GM11168 (cell line): ENCODE measurements around the gene TMEM51.

Source experiments
- in situ Hi-C: fragments of 300-500 bp; cut with MboI; formaldehyde crosslinking; loops from one replicate; pipeline ENCODE4 v1.12.0; 2022; ENCODE audit warnings: low sequenced_read_pairs; ENCODE audit not compliant: unreplicated experiment

TMEM51 gene

DNA sequence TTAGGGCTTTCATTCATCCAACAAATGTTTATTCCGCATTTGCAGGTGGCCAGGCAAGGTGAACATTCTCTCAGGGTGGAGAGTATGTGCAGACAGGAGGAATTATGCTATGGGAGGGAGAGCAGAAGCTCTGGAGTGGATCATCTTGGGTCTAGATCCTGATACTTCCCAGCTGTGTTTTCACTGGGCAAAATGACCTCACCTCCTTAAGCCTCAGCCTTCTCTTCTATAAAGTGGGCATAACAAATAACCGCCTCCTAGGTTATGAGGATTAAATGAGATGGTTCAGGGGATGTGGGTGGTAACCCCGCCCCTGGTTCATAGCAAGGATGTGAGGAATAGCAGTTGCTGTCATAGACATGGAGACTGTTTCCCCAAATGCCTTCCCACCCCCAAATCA lies 1.7 kb upstream of the TMEM51 start:
- in situ Hi-C loops, result loop anchor here (10.0 kb wide), 1 partner anchor 103 kb away; no protein-coding TSS in a partner anchor

DNA sequence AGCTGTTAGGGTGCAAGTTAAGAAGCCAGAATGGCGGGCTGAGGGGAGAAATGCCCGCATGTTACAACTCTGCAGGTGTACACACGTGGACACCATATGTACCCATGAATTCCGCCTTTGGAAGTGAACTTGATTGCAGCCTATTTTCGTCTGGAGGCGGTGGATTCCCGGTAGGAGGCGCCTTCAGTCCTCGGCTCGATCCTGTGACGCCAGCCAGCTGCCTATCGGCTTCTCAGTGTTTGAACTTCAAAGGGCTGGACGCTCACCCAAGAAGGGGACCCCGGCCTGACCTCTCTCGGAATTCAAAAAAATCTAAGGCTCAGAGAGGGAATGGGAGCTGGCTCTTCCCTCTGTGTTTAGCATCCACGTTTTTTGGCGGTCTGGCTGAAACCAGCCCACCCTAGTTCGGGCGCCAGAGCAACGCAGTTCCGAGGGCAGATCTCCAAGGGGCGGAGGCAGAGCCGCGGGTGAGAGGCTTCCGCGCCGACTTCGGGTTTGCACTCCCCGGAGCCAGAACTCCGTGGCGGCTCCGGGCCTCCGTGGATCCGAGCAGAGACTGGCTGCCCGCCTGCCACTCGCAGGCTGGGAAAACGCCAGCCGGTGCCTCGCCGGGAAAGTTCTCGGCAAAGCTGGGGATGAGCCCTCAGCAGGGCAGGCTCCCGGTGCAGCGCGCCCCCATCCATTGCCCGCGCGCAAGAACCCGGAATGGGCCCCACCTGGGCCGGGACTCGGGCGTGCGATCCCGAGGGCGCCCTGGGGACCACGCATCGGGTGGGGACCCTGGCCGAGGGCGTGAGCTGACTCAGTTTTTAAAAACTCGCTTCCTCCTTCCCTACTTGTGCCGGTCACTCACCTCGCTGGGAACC lies 996 bp upstream of the TMEM51 start:
- in situ Hi-C loops, result loop anchor here (10.0 kb wide), 1 partner anchor 102 kb away; no protein-coding TSS in a partner anchor

DNA sequence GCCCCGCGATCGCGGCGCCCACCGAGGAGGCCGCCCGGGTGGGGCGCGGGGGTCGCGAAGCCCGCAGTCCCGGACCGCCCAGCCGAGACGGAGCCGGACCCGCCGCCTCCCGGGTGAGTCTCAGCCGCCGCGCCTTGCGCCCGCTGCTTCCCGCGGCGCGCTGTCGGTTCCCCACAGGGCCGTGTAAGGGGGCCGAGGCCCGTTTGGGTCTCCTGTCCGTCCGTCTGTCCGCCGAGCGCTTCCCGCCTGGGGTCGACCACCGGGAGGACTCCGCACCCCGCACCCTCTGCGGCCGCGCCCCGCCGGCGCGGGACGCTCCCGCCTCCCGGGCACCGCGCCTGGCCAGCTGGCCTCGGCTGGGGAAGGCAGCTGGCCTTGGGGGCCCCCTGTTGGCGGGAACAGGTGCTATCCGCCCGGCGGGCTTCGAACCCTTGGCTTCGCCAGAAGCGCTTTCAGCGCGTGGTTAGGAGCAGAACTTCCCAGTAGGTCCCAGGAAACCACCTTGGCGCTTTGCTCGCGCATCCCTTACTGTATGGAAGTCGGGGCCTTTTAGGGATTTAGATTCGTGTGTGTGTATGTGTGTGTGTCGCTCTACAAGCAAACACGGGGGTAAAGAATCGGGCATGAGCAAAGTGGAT lies 414 bp downstream of the TMEM51 start:
- in situ Hi-C loops, result loop anchor here (10.0 kb wide), 1 partner anchor 101 kb away; no protein-coding TSS in a partner anchor

DNA sequence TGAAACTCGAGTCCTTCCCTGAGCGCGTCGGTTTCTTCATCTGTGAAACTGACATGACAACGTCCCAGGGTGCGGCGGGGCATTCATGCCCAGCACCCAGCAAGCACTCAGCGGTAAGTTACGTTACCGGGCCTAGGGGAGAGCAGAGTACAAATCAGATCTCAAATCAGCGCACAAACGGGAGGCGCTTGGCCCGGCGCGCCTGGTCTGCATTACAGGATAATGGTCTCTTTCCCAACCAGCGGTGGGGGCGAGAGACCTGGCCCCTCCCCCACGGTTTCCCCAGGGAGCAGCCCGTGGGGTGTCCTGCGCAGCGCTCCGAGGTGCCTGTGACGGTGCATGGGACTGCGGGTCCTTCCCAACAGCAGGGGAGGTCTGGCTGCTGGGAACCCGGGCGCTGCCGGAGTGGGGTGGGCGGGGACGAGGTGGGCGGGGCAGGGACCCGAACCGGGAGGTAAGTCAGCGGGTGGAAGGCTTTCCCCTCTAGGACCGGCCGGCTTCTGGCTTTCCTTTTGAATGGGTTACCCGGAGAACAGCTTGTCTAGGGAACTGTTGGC lies 1.0 kb downstream of the TMEM51 start:
- in situ Hi-C loops, result loop anchor here (10.0 kb wide), 1 partner anchor 100 kb away; no protein-coding TSS in a partner anchor

DNA sequence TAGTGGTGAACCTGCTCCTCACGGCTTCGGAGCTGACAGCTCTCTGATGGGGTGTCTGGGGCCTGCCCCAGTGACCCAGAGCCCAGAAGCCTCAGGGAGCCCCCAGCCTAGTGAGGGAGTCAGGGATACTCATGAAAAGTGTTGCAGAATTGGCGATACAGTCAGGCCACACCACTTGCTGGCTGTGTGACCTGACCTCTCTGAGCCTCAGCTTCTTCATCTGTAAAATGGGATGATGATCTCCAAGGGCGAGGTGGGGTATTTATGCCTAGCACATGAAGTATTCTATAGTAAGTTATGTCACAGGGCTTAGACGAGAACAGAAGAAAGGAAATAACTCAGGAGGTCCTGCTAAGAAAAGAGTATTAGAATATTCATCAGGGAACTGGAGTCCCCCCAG lies 1.6 kb downstream of the TMEM51 start:
- in situ Hi-C loops, result loop anchor here (10.0 kb wide), 1 partner anchor 100 kb away; no protein-coding TSS in a partner anchor

DNA sequence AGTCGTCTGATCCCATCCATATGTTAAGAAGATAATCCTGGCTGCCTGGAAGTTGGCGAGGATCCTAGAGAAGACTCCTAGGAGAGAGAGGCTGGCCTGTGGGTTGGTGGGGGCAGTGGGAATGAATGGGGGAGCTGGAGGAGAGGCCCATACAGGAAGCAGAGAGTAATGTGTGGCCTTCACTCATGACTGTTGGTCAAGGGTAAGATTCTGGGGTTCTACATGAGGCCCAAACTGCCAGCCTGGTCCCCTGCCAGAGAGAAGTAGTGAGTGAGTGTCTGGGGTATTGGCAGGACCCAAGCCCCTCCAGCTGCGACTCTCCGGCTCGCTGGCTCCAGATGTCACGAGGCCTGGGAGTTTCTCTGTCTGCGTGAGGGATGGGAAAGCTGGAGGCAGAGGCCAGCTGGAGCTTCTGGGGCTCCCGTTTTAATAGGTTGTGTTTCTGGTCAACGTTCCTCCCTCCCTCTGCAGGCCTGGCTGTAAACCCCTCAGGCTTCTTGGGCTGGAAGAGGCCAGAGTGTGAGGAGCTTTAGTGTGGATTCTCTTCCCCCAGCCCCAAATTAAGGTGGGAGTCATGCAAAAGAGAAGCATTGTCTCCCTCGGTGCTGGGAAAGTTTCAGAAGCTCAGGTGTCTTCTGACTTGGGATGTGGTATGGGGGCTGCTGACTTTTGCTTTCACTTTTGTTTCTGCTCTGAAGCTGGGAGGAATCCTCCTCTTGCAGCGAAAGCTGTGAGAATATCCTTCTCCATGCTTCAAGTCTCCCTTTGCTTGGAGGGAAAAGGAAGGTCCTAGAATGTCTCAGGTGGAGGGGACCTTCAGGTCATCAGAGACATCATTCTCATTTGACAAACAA lies 2.6 kb downstream of the TMEM51 start:
- in situ Hi-C loops, result loop anchor here (10.0 kb wide), 1 partner anchor 99 kb away; no protein-coding TSS in a partner anchor

DNA sequence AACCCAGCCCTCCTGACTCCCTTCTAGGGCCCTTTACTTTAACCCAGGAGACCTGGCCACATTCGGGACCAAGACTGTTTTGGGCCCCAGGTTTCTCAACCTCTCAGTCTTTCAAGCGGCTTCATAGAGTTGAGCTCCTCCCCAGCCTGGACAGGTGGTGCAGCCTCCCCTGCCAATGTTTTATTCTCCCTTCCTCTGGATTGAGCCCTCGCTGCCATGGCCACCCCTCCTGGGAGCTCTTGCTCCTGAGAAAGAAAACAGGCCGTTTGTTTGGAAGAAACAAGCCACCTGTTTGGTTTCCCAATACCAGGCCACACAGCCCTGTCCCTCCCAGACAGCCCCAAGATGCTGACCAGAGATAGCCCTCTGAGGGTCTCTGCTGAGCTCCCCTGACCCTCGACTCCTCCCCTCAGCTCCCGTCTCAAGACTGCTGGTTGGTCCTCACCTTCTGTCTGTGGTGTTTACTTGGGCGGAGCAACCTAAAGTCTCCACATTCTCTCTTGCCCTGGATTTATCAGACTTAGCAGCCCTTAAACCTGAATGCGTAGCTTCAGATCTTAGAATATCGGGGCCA lies 3.3 kb downstream of the TMEM51 start:
- in situ Hi-C loops, result loop anchor here (10.0 kb wide), 1 partner anchor 98 kb away; no protein-coding TSS in a partner anchor

DNA sequence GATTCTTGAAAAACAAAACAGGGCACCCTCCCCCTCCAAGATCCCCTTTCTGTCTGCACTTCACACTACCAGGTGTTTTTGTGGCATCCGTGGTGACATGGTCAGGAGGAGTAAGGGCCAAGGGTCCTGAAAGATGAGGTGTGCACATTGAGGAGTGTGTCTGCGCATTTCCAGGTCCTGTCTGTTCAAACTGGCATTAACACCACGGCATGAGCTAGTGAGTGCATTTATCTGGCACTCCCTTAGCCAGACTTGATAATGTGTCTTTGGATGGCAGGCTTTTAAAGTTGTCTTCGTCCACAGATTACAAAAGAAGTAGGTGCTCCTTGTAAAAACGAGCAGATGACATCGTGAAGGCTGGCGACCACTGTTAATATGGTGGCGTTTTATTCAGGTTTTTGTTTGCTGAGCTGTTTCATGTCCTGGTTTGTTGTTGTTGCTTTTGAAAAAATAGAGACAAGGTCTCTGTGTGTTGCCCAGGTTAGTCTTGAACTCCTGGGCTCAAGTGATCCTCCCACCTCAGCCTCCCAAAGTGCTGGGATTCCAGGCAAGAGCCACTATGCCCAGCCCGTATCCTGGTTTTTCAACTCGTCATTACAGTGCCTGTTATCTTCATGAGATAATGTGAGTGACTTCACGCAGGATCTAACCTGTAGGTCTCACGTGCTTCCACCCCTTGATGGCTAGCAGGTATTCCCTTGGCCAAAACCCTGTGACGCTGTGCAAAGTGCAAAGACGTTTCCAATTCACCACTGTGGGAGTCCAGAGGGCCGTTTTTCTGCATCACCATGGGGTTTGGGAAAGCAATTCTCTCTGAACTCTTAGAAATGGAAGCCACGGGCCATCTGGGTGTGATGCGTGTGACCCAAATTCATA lies 4.2 kb downstream of the TMEM51 start:
- in situ Hi-C loops, result loop anchor here (10.0 kb wide), 1 partner anchor 97 kb away; no protein-coding TSS in a partner anchor

DNA sequence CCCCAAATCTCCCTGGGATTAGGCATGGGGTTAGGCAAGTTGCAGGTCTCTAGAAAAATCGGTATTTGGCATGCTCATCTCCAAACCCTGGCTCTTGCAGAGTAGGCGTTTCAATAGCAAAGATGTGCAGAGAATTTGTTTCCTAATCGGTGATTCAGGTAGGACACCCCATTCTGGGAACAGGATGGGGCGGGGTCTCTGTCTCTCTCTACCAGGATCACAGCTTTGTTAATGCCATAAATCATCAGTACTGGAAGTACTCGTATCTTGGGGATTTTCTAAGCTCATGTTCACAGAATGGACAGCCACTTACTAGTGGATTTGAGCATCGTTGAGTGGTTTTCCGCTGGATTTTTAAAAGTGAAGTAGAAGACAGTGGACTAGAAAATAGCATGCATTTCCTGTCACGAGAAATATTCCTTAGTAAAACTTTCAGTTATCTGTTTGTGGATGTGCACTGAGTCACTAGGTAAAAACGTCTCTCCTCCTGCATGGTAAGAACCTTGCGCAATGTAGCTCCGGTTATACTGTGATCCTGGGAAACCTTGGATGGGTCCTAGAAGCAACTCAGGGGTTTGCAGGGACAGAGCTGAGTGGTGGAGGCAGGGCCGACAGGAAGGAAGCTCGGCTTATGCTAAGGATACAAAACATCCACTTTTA lies 5.1 kb downstream of the TMEM51 start:
- in situ Hi-C loops, result loop anchor here (10.0 kb wide), 1 partner anchor 96 kb away; no protein-coding TSS in a partner anchor

DNA sequence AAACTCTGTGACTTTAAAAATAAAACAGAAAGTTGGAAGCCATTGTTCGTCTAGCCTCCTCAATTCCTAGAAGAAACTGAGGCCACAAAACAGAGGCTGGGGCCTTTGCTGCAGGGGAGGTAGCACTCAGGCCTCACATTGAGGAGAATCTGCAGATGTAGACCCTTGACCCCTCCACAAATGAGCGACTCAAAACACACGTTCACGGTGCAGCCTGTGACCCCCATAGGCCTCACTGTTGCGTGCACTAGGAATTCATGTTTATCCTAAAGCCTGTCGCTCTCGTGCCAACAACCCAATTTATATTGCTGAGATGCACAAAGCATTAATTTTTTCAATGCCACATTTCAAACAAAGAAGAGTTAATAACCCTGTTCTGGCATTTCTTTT lies 5.6 kb downstream of the TMEM51 start:
- in situ Hi-C loops, result loop anchor here (10.0 kb wide), 1 partner anchor 96 kb away; no protein-coding TSS in a partner anchor

DNA sequence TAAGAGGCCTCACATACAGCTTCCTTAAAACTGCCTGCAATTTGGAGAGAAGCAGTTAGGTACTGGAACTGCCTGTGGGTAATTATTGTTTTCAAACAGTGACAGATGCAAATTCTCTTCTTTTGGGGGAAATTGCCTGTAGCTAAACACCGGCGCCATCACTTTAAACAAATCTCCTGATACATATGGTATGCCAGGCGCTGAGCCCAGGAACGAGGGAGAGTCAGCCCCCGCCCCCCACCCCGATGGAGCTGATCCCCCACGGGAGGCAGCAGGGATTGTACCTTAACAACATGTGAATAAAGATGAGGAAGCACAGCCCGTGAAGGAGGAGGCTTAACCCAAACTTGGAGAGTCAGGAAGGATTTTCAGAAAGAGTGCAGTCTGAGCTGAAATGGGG lies 7.1 kb downstream of the TMEM51 start:
- in situ Hi-C loops, result no loop called here

DNA sequence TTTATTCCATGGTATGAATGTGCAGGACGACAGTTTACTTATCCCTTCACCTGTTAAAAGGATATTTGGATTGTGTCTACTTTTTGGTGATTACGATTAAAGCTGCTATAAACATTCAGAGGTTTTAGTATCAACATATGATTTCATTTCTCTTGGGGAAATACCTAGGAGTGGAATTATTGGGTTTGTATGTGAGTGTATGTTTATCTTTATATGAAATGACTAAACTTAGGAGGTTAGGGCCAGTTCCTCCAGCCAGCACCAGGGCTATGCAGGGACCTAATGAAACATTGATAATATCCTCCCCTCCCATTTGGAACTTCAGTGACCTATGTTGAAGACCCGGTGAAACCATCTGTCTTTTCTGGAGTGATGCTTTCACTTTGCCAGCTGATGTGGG lies 13.8 kb downstream of the TMEM51 start:
- in situ Hi-C loops, result no loop called here

DNA sequence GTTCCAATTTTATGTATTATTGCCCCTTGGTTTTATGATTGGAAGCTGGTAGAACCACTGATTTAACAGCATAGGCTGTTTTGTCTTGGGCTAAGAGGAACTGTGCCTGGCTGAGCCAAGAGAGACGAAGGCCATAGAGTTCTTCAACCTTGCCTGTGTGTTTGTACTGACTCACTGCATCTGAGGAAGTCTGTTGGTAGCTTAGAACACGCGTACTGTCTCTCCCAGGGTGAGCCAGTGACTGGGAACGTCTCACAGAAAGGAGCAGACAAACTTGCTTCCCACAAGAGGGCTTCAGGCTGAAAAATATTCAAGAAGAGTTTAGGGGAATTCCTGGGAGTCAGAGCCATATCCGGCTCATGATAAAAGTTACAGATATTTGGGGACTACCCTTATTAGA lies 14.9 kb downstream of the TMEM51 start:
- in situ Hi-C loops, result no loop called here

DNA sequence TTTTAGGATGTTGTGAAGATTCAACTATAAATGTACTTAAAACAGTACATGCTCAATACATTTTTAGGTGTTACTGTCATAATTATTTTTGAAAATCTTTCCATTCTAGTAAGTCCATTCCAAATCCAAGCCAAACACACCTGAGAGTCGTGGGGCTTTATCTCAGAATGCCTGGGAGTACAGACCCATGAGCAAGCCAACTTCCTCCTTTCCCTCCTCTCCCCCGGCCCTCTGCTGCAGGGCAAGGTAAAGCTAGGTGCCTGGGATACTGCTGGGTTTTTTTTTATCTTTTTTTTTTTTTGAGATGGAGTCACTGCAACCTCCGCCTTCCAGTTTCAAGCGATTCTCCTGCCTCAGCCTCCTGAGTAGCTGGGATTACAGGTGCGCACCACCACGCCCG lies 16.5 kb downstream of the TMEM51 start:
- in situ Hi-C loops, result no loop called here

DNA sequence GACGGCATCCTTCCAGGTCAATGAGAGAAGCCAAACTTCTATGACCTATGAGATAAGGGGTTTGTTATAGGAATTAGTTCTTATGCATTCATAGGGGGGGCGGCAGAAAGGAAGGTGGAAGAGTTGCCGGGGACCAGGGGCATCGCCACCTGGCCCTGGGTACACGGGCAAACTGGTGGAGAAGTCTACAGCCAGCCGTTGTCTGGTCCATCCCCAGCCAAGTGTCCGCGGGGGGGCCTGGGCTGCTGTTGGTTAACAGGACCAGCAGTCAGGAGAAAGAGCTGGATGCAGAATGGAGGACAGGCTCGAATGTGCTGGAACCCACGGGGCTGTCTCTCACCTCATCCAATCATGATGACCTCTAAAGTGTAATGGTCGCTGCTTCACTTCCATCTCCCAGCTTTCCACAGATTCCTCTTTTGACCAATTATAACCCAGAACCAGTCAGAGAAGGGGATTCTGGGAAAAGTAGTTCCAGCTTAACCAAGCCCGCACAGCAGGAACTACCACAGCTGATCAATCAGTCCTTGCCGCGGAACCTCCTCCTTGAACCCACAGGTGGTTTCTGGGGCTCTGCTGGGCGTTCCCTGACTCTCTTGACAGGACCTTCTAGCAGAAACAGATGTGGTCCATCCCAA lies 17.8 kb downstream of the TMEM51 start:
- in situ Hi-C loops, result no loop called here

DNA sequence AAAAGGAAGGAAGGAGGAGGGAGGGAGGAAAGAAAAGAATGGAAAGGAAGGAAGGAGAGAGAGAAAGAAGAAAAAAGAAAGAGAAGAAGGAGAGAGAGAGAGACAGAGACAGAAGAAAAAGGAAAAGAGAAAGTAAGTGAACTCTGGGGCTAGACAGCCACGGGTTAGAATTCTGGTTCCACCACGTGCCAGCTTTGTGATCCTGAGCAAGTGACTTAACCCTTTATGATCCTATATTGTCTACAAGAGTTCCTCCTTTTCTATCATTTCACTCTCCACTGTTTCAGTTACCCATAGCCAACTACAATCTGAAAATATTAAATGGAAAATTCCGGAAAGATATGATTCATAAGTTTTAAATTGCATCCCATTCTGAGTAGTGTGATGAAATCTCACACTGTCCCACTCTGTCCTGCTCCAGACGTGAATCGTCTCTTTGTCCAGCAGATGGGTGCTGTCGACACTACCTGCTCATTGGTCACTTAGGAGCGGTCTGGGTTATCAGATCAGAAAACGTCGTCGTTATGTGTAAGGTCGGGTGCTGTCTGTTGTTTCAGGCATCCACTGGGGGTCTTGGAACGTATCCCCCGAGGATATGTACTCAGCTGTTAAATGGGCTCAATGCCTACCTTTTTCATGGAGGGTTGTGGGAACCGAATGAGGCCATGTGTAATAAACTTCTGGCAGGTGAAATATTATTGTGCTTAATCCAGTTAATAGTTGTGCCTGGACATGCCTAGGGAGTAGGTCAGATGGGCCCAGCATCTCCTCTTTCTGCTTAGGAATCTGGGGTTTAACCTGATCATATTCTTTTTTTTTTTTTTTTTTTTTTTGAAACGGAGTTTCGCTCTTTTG lies 19.1 kb downstream of the TMEM51 start:
- in situ Hi-C loops, result no loop called here
